Fibroblast of the aortic adventitia (primary cell): Measurements from ENCODE around the gene PRKCA. TPM values are rescaled to one million over a fixed set of nuclear protein-coding genes. Genes with fewer than 3 reads are reported as not detected.
"Not testable (repeated sequence)": the region's sequence is repeated elsewhere in the genome, so short reads cannot be mapped to it uniquely, and the experiment has no call there.

Source experiments
- DNase-seq: peaks from one replicate; pipeline ENCODE4 v3.0.0-alpha.2; 2010; ENCODE audit warnings: low read depth
- H3K4me3 ChIP-seq: 2 replicates; pipeline ENCODE4 v1.5.1; 2011; ENCODE audit warnings: low read depth, mild to moderate bottlenecking, control low read depth, low read length, moderate library complexity
- CTCF ChIP-seq: IDR thresholded peaks from 2 replicates; pipeline ENCODE4 v1.5.1; 2011; ENCODE audit warnings: mild to moderate bottlenecking, low read length, control low read depth, inconsistent platforms; ENCODE audit not compliant: insufficient read depth
- total RNA-seq: library from RNA; depleted of rRNA; stranded (reverse); fragments of >200 nt; gene quantifications from 2 replicates; pipeline ENCODE4 v1.2.3, GENCODE V29; 2012; ENCODE audit warnings: low replicate concordance

Gene PRKCA
- total RNA-seq, 1 donor, result 43.7 TPM

GRCh38 chr17:66343531-66344078 lies 41.2 kb downstream of the PRKCA start:
- no peak for TF ChIP-seq CTCF
- no peak for DNase-seq
- H3K4me3 ChIP-seq, result no peak overlapping the region

GRCh38 chr17:66344473-66344872 lies 42.1 kb downstream of the PRKCA start:
- no peak for TF ChIP-seq CTCF
- H3K4me3 ChIP-seq, result no peak overlapping the region
- DNase-seq, result no peak

- no peak for DNase-seq
- H3K4me3 ChIP-seq, result no peak overlapping the region
- no peak for TF ChIP-seq CTCF
Observed at GRCh38 chr17:66345264-66345663, 42.9 kb downstream of the PRKCA start.

GRCh38 chr17:66345949-66346638 lies 43.7 kb downstream of the PRKCA start:
- DNase-seq, H3K4me3 ChIP-seq: not testable (repeated sequence)

GRCh38 chr17:66347661-66348514 lies 45.5 kb downstream of the PRKCA start:
- no peak overlapping the region for H3K4me3 ChIP-seq
- TF ChIP-seq CTCF, result no peak
- peak; percentile 32 for DNase-seq

GRCh38 chr17:66348584-66349165 lies 46.3 kb downstream of the PRKCA start:
- no peak overlapping the region for H3K4me3 ChIP-seq
- no peak for TF ChIP-seq CTCF
- peak; percentile 82 for DNase-seq
